GM21528 (cell line): ENCODE data around the gene NFKBIE.
"Not testable (repeated sequence)": the region's sequence is repeated elsewhere in the genome, so short reads cannot be mapped to it uniquely, and the experiment has no call there.

Experiments
- ATAC-seq: cut with Tn5 transposase; IDR thresholded peaks from one replicate; pipeline ENCODE4 v1.9.1; 2021; ENCODE audit warnings: mild to moderate bottlenecking, moderate library complexity; ENCODE audit not compliant: unreplicated experiment, low FRiP score

The NFKBIE gene, protein sequence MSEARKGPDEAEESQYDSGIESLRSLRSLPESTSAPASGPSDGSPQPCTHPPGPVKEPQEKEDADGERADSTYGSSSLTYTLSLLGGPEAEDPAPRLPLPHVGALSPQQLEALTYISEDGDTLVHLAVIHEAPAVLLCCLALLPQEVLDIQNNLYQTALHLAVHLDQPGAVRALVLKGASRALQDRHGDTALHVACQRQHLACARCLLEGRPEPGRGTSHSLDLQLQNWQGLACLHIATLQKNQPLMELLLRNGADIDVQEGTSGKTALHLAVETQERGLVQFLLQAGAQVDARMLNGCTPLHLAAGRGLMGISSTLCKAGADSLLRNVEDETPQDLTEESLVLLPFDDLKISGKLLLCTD

DNA sequence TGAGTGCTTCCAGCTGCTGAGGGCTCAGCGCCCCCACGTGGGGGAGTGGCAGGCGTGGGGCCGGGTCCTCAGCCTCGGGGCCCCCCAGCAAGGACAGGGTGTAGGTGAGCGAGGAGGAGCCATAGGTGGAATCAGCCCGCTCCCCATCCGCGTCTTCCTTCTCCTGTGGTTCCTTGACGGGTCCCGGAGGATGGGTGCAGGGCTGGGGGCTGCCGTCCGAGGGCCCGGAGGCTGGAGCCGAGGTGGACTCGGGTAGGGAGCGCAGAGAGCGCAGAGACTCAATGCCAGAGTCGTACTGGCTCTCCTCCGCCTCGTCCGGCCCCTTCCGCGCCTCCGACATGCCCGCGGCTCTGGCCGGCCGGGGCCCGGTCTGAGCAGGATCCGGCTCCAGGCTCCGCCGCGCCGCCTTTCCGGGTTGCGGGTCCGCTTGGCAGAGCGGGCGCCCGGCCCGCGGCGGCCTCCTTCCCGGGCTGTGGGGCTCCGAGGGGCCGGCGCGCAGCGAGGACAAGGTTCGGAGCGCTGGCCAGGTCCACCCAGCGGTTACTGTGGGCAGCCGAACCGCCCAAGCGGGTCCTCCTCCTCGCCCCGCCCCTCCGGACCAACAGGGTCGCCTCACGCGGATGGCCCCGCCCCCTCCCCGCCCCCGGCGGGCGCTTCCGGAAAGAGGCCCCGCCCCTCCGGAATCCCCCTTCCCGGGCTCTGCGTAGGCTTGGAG is at the start of gene NFKBIE:
Gene NFKBIE, minus strand, starts transcription at position 545 of the 715 bp plus-strand sequence. Its CDS starts 205 bp downstream, at position 340.
- peak; percentile 40 for ATAC-seq

DNA sequence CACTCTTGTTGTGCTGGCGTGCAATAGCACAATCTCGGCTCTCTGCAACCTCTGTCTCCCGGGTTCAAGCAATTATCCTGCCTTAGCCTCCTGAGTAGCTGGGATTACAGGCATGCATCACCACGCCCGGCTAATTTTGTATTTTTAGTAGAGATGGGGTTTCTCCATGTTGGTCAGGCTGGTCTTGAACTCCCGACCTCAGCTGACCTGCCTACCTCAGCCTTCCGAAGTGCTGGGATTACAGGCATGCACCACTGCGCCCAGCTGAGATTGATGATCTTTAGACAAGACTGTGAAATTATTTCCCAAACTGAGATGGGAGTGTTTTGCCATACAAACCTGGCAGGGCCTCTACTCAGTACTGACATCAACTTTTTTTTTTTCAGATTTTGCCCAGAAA is 49.3 kb upstream of the NFKBIE start:
- not testable (repeated sequence) for ATAC-seq

DNA sequence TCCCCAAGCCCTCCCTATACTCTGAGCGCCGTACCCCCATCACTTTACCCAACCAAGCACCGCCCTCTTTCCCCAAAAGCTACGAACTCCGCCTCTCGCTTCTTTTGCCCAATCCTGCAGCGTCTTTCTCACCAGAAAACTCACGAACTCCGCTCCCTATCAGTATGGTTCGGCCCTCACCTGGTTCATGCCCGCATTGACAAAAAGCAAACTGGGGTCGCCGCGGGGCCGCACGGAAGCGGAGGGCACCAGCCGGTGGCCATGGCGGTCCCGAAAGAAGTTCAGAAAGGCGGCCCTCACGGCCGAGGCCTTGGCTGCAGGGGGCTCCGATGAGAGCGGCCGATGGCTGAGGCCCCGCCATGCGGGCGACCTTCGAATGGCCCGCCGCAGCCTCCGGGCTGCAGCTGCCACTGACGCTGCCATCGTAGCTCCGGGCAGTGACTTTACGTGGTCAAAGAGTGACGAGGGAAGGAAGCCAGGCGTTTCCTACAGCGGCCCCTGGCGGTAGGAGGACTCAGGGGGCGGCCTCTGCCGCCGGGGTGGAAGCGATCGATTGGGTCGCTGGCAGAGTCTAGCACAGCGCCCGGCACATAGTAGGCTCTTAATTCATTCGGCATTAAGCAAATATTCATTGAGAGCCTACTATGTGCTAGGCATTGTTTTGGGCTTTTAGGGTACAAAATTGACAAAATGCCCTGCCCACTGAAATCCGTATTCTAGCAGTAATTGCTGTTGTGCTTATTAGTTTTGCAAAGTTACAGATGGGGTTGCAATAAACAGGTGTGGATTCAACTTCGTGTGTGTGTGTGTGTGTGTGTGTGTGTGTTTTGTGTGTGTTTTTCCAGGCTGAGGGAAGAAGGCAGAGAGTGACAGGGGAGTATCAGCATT is 47.8 kb upstream of the NFKBIE start, which contains the start of gene AARS2:
Gene AARS2, minus strand, starts transcription at position 447 of the 888 bp plus-strand sequence. Its CDS starts 24 bp downstream, at position 423.
- ATAC-seq, result peak; percentile 79

DNA sequence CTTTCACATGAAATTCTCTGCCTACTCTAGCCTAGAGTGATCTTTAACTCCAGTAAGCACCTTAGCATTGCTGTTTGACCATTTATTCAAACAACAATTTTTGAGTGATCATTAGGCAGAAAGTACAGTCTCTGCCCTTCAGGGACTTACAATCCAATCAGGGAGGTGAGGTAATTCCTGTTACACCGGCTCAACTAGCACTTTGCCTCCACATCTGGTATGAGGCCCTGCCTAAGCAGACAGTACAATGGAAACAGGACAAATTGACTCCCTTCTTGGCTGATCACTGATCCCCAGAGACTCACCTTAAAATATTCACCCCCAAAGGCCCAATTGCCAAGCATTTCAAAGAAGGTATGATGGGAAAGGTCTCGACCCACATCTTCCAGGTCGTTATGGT is 46.4 kb upstream of the NFKBIE start:
- ATAC-seq, result no peak

DNA sequence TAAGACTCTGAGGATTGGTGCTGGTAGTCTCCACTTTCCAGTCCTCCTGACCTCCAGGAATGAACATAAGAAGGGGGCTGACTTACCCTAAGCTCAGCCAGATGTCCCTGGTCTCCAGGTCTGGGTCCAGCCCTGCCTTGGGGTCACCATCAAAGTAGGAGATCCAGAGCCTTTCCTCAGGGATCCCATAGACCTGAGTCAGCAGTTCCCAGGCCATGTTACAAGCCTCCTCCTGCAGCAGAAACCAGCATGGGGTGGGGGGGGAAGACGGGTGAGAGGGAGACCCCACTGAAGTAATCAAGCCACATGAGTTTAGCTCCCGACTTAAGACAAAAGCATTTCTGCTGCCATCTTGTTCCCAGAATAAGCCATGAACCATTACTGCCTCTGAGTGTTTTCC is 46.0 kb upstream of the NFKBIE start:
- ATAC-seq, result no peak

DNA sequence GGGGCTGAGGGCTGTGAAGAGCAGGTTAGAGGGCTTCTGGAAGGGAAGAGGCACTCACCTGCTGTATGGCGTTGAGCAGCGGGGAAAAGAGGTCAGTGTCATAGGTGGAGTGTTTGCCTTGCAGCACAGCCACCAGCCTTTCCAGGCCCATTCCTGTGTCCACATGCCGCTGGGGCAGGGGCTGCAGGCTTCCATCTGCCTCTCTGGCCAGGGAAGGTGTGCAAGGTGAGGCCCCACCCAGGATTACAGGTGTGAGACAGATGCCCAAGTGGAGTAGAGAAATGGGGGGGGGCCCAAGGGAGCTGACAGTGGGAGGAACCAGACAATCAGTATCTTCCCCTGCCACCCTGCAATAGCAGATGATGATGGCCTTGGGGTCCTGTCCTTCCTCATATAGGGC is 44.9 kb upstream of the NFKBIE start:
- no peak for ATAC-seq

DNA sequence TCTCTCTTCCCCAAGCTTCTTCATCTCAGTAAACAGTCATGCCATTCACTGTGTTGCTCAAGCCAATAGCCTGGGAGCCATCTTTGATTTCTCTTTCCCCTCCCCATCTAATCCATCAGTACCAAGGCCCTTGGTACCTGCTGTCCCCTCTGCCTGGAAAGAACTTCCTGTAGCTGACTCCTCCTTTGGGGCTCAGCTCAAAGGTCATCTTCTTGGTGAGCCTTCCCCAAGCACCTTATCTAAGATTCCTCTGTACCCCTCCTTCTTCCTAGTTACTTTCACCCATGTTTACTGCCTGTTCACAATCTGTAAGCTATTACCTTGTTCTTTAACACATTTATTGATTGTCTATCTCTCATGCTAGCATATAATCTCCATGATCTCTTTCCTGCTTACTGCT is 44.3 kb upstream of the NFKBIE start:
- ATAC-seq, result no peak

DNA sequence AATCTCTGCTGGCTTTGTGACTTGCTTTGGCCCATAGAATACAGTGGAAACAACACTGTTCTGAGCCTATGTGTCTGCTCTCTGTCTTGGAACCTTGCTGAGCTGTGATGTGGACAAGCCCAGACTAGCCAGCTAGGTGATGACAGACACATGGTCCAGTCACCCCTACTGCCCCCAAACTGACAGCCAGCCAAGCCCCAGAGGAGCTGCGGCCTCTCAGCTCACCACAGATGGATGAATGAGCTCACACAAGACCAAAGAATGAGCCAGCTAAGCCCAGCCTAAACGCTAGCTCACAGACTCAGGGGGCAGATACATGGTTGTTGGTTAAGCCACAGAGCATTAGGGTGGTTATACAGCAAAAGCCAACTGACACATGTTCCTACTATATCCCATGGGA is 43.7 kb upstream of the NFKBIE start:
- no peak for ATAC-seq

DNA sequence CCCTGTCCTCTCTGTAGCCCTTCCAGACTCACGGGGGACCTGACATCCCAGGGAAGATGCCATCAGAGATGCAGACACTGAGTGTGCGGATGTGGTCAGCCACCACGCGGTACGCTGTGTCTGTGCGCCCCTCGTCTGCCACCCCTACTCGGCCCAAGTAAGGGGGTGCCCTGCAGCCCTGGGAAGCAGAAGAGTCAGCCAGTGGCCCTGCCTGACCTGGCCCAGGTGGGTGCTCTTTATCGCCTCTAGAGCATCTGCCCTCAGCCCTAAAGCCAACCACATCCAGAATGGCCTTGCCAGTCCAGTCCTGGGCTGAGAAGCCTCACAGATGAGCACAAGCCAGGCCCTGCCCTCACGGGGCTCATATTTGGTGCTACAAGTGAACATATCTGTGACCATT is 41.9 kb upstream of the NFKBIE start:
- ATAC-seq, result no peak

DNA sequence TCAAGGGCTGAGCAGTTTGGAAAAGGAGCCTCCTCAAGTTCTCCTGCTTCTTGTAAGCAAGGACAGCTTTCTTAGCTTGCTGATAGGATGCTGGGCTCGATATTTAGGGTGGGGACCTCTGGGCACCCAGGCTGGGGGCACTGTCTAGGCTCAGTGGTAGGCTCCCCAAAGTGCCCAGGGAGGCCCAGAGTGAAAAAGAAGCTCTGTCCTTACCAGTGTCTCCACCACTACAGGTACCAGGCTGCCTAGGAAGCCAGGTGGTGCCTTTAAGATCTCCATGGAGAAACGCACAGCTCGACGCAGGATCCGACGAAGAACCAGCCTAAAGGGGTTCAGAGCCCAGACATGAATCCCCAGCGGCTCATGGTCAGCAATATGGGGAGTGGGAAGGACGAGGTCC is 41.4 kb upstream of the NFKBIE start:
- ATAC-seq, result no peak

DNA sequence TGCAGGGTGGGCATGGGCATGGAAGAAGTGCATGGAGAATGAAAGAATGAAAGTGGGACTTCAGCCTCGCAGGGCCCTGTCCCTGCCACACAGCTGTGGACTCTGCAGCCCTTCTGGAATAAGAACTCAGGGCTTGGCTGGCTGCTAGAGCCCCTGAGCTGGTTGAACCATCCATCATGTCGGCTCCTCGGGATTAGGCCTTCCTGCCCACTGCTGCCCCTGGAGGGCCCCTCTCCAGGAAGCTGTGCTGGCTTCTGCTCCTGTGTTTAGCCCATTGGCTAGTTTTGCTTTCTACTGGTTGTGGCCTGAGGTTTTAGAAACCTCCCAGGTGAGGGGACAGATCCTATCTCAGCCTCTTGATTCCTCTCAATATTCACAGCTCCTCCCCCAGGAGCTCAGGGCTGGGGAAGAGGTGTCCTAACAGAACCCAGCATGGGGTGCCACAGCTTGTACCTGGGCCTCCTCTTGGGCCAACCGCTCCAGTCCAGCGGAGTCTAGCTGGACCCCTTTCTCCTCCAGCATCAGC is 39.9 kb upstream of the NFKBIE start:
- ATAC-seq, result no peak

DNA sequence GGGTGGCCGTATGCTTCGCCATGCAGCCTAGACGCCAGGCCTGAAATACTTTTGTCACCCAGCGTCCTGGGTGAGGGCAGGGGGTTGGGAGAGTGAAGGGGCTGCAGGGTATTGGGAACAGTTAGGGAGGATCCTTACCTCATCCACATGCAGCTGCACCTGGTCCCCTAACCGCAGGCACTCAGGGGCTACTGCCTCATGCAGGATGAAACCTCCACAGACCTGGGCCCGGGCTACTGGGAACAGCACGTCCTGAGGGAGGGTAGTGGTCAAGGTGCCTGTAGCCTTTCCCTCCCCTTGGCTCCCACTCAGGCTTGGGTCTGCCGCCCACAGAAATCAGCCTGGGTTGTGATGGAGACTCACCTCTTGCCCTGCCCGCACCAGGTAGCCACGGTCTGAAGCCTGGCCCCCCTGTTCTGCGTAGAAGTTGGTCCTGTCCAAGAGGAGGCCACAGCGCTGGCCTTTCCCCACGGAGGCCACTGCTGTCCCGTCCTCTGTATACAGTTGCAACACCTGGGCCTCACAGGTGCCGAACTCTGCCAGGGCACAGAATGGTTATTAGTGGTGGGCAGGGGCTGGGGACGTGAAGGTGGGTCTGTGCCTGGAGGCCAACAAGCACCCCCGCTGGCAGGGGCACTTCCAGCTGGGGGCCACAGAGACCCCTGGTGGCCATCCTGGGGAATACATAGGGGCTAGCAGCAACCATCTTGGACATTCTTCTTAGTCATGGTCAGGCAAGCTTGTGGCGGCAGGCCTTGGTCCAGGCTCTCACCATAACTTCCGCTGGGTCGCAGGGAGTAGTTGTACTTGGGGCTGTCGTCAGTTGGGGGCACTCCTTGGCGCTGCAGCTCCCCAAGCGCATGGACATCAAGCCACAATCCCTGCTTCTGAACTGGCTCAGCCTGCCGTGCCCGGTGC is 39.2 kb upstream of the NFKBIE start:
- no peak for ATAC-seq

DNA sequence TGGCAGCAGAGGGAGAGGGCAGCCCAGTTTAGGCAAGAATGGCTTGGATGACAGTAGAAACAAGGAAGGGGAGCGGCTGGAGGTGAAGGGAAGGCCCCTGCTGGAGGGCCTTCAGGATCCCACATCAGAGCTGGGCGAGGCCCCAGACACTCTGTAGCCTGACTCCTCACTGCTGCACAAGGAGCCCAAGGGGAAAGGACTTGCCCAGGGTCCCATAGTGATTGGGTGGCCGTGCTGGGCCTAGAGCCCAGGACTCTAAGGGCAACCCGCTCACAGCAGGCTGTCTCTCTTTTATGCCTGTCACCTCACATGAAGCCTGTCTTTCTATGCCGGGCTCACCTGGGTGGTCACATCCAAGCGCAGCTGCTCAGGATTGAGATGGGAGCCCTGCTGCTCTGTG is 38.5 kb upstream of the NFKBIE start:
- ATAC-seq, result no peak

DNA sequence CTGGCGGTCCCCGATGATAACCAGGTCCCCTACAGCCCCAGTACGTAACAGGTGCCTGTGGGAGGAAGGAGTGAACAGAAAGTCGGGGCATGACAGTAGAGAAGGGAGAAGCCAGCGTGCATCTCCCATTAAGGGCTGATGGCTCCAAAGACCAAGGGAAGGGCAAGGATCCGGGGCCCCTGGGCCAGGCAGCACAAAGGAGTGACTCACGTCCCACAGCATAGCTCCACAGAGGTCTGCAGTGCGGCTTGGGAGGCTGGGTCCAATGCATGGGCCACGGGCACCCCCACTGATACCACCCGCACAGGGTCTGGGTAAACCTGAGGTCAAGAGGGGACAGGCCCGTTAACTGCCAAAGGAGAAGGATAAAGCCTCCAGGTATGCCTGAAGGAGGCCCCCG is 37.5 kb upstream of the NFKBIE start:
- no peak for ATAC-seq

DNA sequence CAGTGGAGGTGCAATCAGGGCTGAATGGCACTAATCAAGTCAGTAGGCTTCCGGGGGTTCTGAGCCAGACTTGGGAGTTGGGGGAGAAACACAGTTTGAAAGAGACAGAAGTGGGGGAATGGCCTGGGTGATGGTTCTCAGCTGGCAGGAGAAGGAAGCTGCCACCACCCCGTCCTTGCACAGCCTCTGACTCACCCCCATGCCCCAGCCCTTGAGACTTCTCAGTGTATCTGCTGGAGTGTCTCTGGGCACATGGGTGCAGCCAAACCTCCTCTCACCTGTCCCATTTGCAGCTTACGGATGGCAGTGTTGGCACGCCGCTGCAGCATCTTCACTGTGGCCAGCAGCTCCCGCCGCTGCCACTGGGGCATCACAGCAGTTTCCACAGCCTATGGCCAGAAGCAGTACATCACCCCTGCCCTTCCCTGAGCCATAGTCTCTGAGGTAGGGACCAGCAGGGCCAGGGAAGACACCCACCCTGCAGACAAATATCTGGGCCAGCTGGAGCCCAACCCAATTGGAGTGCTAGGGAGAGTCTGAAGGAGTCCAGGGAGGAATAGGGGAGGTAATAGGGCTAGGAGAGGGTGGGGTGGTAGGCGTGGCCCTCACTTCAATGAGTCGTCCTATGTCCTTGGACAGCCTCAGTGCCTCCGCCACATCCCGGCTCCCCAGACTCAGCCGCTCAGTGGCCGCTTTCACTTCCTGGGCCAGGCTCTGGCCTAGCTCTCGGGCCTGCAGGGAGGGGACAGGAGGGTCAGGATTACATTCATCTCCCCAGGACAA is 36.6 kb upstream of the NFKBIE start:
- ATAC-seq, result no peak

DNA sequence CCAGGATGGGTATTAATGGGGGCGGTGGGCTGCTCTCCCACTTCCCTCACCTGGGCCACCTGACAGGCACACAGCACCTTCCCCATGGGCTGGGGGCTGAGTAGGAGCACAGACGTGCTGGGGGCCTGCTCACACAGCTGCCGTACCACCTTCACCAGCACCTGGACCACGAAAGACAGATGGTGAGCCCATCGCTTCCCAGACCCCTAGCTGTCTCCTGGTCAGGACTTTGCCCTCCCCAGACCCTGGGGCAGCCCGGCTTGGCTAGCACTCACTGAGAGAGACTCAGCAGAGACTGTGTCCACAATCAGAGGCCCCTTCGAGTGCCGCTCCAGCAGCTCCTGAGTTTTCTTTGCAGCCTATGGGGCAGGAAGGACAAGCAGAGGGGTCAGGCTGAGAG is 35.8 kb upstream of the NFKBIE start:
- ATAC-seq, result no peak

DNA sequence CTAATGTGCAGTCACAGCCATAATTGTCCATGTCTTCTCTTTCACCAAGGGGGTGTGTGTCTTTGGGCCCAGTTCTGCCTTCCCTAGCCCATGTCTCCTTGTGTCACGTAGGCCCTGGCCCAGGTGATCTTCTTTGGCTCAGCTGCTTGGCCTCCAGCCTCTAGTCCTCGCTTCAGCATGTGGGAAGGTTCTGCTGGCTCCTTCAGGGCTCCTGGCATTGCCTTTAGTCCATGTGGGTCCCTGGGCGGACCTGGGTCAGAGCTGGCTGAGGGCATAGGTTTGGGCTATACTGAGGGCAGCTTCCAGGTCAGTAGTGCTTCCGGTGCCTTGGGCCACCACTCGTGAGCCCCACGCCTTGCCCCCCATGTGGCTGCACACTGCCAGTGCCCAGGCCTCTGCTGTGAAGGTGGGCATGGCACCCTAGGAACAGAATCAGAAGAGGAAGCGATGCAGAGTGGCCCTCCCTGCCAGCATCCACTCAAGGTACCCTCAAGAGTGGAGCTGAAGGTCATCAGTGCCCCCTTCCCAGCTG is 35.0 kb upstream of the NFKBIE start:
- ATAC-seq, result no peak

DNA sequence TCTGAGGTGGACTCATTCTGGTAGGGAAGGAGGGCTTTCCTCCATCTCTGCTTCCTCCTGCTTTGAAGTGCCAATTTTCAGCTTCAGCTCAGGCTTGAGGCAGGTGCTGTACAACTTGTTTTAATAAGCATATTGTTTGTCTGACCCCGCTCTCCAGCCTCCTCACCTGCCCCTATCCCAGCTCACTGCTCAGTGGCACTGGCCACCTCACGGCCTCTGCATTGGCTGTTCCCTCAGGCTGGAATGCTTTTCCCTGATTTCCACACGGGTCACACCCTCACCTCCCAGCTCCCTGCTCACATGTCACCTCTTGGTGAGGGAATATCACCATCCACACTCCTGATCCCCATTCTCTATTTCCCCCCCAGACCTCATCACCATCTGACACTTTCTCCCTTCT is 33.5 kb upstream of the NFKBIE start:
- ATAC-seq, result no peak
